CD4-positive, alpha-beta T cell treated with Interleukin-12 subunit alpha and Interleukin-12 subunit beta, for 1 hour (primary cell): ENCODE measurements around the gene FGF2.
"Not testable (repeated sequence)": the region's sequence is repeated elsewhere in the genome, so short reads cannot be mapped to it uniquely, and the experiment has no call there.

Experiments
- DNase-seq: peaks from one replicate; pipeline ENCODE4 v3.0.0-alpha.2; 2020

Gene FGF2

DNA sequence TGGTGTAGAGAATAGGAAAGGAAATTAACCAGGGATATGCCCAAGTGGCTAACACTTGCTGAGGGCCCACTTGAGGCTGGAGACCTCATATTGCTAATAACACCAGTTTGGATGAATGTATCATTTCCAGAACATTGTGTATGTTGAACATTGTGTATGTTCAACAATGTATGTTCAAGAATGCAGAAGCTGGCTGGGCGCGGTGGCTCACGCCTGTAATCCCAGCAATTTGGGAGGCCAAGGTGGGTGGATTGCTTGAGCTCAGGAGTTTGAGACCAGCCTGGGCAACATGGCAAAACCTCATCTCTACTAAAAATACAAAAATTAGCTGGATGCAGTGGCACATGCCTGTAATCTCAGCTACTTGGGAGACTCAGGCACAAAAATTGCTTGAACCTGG is 23.2 kb downstream of the FGF2 start:
- DNase-seq = not testable (repeated sequence)

DNA sequence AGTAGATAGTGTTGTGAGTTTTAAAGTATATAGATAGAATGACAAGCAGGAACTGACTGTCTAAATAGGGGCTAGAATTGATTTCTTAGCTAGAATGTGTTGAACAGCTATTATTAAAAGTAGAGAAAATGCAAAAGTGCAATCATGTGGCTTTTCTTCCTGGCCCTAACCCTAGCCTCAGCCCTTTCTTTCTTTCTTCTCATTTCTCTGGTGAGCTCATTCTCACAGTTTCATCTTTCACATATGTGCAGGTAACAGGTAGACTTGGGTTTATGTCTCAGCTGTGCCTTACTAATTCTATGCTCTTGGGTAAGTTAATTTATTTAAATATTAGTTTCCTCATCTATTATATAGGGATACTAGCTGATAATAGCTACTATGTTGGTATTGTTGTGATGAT is 24.9 kb downstream of the FGF2 start:
- DNase-seq = no peak

DNA sequence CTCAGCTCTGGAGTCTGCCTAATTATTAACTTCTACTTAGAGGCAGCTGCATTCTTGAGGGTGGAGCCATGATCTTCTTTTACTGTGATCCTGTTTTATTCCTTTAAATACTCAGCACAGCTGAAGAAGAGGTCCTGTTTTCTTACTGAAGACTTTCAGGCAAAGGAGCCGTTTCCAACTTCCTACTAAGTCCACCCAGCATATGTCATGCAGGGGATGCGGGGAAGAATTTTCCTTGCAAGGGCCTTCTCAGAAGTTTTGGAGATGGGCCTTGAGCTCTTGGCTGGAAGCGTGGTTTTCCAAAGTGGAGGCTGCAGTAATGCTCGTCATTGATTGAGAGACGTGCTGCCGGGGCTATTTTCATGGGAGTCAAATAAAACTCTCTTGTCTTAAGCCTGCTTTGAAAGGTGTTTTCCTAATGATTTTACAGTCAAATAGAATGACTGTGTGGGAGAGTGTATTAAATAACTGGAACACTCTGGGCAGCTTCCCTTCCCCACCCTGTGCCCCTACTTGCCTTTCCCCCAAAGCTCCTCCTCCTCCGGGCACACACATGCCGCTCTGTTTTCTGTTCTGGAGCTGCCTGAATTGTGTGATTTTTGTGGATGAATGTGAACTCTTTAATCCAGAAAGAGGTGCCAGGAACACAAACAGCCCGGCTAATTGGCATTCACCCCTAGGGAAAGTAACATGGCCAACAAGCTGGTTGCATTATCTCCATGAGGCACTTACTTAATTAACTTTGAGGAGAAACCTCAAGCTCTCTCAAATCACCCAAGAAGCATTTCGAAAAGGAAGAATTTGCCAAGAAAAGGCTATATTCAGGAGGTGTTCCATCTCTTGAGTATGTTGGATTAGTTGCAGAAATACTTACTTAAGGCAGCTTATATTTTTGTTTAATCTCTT is 28.1 kb downstream of the FGF2 start:
- no peak for DNase-seq

DNA sequence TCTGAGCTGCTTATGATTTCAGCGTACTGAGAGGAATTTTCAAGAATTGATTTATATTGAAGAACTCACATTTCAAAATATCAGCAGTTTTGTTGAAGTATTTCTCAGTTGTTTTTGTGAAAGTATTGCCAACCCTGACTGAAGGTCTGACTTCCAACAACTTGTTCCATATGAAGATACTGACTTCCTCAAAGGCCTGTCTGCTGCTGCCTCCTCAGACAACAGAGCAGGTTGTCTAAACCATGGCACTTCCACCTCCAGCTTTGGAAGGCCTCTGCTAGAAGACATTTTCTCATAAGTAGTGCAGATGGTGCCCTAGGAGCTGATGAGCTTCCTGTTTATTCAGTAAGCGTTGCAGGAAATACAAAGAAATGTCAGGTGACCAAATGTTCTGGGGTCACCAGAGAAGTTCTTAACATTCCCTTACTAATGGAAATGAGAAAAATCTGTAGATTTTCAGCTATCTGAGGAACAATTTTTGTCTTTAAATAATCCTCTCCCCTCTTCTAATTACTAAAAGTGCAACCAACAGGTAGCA is 28.8 kb downstream of the FGF2 start:
- DNase-seq = no peak

DNA sequence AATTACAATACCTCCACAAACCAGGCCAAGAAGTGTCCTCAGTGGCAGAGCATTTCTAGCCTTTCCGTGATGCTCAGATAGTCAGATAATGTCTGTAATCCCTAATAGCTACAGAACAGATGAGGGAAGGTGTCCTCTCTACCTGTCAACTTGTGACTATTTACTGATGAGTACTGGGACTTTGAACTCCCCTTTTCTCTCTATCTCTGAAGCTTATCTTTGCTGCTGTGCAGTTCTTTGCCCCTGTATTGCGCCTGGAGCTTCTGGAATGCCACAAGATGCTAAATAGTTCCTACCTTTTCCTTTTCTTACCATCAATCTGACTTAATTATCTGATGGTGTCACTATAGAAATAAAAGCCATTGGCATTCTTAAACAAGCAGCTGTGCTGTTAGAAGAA is 30.5 kb downstream of the FGF2 start:
- no peak for DNase-seq

DNA sequence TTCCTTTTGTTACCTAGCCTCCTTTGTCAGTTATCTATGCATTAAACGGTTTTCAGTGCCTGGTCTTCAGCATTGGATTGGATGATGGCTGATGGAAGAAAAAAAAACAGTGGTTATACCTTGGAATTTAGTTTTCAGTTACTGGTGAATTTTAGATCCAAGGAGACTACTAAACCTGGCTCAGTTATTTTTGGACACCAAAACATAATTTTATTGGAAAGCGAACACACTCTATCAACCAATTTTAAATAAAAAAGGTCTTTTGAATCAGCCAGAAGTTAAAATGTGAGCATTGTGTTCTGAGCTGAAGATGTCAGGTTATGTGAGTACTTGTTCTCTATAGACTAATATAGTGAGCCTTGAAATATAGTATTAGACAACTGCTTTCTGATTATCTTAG is 32.1 kb downstream of the FGF2 start:
- no peak for DNase-seq

DNA sequence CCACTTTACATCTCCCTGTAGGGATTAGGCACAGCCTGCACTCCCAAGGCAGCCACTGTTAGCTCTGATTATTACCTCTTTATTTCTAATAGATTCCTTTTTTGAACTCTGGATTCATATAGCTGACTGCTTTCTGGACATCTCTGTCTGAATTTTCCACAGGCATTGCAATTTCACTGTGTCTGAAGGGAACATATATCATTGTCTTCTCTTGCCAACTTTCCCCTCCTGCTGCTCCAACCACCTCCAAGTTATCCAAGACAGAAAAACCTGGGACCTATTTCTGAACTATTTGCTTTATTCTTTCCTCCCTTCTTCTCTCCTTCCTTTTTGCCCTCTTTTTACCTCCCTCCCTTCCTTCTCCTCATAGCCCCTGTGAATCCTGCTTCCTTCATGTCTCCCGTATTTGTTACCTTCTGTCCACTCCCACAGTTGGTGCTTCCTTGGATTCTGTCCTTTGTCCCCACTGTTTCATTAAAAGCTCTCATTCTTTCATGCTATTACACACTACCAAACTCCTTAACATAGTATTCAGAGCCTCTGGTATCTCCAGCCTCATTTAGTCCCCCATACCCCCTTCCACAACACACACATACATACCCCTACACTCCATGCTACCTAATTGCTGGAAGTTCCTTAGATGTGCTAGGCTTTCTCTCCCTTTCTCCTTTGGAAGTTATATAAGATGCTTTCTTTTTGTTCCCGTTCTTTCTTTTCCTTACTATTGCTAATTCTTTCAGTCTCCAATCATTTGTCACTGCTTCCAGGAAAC is 34.7 kb downstream of the FGF2 start:
- no peak for DNase-seq

DNA sequence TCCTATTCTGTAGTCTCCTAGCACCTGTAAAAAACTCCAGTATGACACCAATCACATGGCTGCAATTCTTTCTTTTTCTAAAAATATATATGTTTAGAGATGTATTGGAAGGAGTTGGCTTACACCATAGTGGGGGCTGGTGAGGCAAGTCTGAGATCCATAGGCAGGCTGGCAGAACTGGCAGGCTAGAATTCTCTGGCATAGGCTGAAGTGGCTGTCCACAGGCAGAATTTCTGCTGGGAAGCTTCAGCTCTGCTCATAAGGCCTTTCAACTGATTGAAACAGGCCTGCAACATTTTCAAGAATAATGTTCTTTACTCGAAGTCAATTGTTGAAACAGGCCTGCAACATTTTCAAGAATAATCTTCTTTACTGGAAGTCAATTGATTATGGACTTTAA is 37.0 kb downstream of the FGF2 start:
- DNase-seq = no peak

DNA sequence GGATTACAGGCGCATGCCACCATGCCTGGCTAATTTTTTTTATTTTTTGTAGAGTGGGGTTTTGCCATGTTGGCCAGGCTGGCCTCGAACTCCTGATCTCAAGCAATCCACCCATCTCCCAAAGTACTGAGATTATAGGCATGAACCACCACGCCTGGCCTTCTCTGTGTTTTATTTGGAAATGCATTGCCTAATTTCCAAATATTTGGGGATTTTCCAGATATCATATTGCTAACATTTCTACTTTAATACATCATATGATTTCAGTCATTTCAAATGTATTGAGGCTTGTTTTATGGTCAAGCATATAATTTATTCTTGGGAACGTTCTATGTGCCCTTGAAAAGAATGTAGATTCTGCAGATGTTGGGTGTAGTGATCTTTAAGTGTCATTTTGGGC is 38.8 kb downstream of the FGF2 start:
- DNase-seq = no peak

DNA sequence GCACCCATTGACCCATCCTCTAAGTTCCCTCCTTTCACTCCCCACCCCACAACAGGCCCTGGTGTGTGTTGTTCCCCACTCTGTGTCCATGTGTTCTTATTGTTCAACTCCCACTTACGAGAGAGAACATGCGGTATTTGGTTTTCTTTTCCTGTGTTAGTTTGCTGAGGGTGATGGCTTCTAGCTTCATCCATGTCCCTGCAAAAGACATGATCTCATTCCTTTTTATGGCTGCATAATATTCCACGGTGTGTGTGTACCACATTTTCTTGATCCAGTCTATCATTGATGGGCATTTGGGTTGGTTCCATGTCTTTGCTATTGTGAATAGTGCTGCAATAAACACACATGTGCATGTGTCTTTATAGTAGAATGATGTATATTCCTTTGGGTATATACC is 41.6 kb downstream of the FGF2 start:
- not testable (repeated sequence) for DNase-seq

DNA sequence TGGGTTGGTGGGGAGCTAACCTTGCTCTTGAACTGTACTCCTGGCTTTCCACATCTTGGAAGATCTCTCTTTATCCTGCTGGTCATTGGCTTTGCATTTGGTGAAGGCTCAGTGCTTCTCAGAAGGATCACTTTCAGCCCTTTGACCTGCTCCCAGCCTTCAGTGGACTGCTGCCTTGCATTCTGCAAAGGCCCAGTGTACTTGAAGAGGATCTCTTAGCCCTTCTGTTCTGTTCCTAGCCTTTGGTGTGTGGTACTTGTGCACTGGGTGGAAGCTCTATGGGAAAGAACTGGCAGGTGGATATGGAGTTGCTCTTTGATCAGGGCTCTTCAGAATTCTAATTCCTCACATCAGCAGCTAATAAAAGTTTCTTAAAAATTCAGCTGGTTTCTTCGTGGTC is 46.5 kb downstream of the FGF2 start:
- DNase-seq = no peak

DNA sequence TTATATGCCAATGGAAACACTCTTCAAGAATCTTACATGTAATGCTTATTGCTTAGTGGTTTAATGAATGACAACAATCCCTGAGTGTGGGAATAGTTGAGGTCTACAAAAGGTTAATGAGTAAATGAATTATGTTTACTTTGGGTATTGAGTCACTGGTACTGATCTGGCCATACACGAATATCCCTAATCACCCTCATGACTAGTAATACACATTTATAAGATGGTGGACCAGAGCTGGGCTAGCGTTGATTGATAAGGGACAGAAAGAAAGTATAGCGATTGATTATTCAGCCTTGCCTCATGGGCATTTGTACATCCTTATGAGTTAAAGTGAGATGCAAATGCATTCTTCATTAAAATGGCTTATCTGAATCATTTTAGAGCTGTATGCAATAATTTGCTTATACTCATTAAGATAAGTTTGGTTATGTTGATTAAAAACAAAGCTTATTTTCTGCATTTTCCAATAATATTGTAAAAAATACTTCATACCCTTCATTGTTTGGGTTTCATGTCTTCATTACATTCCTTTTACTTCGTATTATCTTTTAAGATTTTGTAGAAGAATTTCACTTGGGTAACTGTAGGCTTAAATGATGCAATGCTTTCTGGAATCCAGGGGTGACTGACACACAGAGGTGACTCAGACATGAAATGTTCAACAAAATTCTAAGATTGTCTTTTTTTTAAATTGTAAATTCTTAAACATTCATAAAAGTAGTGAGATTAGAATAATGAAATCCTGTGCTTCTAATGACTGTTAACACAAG is 47.4 kb downstream of the FGF2 start:
- DNase-seq = no peak

DNA sequence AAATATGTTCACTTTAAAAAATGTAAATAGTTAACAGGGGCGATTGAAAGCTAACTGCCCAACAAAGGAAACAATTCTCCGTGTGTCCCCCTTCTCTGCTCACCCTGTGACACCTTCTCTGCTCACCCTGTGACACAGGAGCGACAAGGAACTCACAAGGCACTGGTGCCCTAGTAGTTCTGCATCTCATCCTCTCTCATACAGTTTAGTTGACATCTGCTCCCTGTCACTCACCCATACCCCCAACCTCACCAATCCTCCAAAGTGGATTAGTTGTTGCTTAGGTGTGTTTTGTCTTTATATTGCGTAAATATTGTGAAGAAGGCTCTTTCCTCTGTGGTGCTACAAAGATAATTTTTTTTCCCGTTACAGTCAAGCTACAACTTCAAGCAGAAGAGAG is 49.3 kb downstream of the FGF2 start:
- DNase-seq = no peak

DNA sequence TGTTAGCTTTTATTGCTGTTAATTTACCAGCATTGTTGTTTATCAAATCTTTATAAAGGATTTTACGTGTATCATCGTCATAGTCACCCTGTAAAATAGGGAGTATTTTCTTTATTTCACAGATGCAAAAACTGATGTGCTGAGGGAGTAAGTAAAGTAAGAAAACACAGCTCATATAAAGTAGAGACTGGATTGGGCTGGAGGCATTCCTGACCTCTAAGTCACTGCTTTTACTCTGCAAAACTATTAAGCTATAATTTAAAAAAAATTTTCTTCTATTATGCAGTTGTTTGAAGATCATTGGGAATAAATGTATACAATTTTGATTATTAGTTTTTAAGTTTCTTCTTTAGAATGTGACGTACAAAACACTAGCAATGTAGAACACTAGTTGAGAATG is 49.8 kb downstream of the FGF2 start:
- DNase-seq = no peak

DNA sequence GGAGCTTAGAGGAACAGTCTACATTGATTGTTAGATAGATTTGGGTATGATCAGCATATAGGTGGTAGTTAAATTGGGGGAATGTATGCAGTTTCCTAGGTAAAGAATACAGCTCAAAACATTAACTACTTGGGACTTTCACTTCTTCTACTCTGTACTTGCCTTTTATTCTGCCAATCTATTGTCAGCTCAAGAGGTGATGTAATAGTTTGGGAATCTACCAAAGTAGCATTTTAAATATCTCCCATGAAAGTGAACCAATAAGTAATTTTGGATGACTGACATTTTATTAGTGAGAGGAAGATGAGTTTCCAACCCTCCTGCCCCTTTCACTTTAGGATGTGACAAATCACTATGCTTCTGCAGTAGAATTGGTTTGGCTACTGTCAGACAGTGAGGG is 52.4 kb downstream of the FGF2 start:
- no peak for DNase-seq

DNA sequence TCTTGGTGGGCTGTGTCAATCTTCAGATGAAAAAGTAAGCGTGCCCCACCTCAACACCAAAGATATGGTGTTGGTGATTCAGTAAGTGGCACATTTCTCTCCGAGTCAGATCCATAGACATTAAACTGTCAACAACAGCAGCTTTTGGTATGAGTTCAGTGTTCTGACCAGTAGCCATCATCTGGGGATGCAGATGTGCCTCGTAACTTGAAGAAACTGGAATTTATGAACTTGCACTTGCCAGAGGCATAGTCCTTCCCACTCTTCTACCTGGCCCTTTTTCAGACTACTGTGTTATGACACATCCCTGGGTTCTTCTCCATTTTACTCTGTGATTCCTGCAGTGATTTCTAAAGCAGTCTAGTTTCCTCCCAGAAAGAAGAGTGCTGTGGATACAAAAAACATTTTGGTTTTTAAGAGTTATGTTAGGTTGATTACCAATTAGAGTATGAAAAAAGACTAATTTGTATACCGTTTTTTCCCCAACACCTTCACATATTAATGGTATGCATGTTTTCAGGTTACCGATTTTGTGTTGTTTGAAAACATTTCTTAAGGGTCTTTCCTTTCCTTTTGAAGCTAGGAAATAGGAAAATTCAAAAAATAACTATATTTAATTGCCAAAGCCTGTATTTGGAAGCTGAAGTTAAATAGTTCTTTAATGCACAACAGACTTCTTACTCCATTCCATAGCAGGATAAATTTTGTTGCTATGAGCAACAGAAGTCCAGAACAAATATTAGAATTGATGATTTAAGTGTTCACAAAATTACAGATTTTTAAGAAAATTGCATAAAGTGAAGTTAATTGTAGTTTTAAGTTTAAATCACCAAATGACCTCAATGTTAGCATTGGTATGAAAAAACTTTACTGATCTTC is 56.5 kb downstream of the FGF2 start:
- DNase-seq = no peak

DNA sequence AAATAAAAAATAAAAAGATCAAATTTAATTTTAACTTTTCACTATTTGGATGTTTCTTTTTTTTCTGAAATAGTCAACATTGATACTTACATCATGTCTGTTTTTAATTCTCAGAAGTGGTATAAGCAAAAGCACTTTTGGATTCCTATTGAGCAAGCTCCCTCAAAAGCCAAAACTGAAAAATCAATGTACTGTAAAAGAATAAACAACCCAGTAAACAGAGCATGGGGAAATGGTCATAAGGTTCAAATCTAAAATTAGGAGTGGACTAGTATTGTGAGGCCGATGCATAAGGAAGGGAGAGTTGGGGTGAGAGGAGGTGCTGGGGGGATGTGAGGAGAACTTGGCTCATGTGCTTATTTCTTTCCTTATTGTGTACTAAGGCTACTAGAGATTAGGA is 57.9 kb downstream of the FGF2 start:
- no peak for DNase-seq

DNA sequence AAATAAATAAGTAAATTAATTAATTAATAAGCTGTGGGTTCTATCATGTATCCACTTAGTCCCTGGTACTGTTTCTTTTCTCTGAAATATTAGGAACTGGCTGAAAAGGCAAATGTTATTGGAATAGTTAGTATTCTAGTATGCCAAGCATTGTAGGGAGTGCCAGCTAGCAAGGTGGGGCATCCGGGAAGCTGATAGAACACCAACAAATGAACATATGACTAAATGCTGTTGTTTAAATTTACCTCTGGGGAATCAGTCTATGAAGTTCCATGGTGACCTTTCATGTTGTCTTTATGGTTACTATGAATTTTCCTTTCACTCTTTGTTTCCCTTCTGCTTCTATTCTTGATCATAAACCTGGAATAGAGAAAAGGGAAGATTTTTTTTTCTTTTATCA is 63.1 kb downstream of the FGF2 start:
- no peak for DNase-seq

DNA sequence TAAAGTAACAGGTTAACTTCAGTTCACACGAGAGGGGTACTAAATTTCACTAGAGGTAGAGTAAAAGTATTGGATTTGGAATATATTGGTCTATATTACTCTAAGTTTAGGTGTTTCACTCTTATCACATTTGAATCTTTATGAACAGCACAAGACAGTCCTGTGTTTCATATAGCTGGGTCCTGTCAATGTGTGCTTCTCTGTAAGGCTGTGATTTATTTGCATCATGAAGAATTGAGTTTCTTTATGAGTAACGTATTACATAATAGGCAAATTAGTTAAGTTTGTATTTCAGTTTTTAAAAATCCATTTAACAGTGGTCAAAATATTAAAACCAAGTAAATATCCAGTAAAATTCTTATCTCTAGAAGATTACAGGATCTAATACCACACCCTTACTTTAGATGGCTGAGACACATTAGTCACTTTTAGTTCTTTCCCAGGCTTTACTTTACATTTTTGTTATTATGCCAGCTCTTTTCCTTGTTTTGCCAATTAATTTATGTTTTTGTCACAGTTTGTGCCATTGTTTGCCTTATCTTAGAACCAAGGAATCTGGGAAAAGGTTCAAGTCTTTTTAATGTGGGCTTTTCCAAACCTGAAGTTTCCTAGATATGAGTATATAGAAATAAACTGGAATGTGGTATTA is 63.6 kb downstream of the FGF2 start:
- no peak for DNase-seq

DNA sequence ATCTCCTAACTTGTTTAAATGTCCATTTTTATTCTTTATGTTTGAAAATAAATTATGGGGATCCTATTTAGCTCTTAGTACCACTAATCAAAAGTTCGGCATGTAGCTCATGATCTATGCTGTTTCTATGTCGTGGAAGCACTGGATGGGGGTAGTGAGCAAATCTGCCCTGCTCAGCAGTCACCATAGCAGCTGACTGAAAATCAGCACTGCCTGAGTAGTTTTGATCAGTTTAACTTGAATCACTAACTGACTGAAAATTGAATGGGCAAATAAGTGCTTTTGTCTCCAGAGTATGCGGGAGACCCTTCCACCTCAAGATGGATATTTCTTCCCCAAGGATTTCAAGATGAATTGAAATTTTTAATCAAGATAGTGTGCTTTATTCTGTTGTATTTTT is 68.2 kb downstream of the FGF2 start:
- no peak for DNase-seq

DNA sequence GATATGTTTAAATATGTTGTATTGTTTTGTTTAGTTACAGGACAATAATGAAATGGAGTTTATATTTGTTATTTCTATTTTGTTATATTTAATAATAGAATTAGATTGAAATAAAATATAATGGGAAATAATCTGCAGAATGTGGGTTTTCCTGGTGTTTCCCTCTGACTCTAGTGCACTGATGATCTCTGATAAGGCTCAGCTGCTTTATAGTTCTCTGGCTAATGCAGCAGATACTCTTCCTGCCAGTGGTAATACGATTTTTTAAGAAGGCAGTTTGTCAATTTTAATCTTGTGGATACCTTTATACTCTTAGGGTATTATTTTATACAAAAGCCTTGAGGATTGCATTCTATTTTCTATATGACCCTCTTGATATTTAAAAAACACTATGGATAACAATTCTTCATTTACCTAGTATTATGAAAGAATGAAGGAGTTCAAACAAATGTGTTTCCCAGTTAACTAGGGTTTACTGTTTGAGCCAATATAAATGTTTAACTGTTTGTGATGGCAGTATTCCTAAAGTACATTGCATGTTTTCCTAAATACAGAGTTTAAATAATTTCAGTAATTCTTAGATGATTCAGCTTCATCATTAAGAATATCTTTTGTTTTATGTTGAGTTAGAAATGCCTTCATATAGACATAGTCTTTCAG is 68.8 kb downstream of the FGF2 start:
- DNase-seq = no peak
